ENCODE results near the gene BAIAP3.
"Not testable (repeated sequence)": the region's sequence is repeated elsewhere in the genome, so short reads cannot be mapped to it uniquely, and the experiment has no call there.

The BAIAP3 gene

GRCh38 chr16:1333149-1333812 is at the start of gene BAIAP3:
Gene BAIAP3, plus strand, starts transcription at chr16:1333645. Its CDS starts 4,905 bp downstream, at chr16:1338550.
- peak in 1 of 2 donors; percentile 27 for DNase-seq (ENCODE audit: low read depth in 2 of 2)

DNA sequence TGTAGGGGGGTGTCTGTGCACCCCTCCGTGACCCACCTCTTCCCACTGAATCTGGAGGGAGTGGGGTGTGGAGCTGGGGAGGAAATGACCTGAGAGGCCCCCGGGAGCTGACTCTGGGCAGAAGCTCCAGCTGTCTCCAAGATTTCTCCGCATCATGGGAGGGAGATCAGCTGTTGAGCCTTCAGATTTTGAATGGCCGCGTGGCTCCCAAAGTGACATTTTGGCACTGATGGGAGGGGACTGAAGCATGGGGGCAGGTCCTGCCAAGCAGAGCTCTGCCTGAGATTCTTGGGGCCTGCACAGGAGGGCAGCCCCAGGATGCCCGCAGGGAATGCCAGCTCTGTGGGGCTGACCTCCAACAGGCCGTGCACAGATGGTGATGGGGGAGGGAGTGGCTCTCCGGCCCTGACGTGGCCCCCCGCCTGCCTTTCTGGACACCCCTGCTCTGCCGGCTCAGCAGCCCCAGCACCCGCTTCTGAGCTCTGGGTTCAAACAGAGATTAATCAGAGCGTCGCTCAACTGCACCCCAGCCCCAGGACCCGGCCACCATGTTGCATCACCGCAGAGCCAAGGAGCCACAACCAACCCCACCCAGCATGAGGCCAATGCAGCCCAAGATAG is 49.3 kb upstream of the BAIAP3 start:
- no peak for DNase-seq (ENCODE audit: low read depth in 2 of 2)

- no peak for DNase-seq (ENCODE audit: low read depth in 2 of 2)
Measured at GRCh38 chr16:1285669-1286512, 47.6 kb upstream of the BAIAP3 start.

DNA sequence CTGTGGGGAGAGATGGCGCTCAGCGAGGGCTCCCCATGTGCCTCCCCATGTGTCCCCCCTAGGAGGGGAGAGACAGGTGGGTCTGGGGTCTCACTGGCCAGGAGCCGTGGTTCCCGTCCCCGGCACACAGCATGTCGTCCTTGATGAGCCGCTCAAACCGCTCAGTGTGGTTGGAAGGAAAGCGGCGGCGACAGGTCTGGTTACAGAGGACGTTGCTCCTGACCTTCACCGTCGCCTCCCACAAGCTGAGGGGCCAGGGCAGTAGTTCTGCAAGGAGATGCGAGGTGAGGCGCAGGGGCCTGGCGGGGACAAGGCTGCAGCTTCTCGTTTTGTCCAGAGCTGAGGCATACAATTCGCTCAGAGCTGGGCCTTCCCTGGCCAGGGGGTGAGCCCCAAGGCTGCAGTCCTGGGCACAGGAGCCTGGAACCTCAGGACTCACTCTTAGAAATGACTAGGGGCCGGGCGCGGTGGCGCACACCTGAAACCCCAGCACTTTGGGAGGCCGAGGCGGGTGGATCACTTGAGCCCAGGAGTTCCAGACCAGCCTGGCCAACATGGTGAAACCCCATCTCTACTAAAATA is 46.8 kb upstream of the BAIAP3 start:
- DNase-seq (ENCODE audit: low read depth in 2 of 2) = no peak

DNA sequence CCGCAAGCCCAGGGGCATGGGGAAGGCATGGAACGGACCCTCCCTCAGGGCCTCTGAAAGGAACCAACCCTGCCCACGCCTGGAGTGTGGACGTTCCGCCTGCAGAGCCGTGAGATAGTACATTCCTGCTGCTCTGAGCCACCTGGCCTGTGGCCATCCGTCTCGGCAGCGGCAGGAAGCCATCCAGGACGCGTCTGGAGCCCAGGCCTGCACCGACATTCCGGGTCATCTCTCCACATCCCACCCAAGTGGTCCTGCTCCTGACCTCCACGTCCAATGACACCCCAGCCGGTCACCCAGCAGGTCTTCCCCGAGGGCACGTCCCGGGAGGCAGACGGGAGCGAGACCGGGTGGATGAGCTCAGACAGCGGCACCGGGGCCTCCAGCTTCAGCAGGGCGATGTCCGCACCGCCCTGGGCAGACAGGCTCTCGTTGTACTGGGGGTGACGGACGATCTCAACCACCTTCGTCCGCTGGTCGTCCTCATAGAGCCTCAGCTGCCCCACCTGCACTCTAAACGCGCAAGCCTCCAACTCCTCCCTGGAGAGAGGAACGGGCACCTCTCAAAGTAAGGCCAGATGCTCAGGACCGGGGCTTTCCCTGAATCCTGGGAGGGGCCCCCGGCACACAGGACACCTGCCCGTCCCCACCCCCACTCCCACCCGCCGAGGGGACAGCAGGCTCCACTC is 45.3 kb upstream of the BAIAP3 start:
- DNase-seq (ENCODE audit: low read depth in 2 of 2) = no peak

DNA sequence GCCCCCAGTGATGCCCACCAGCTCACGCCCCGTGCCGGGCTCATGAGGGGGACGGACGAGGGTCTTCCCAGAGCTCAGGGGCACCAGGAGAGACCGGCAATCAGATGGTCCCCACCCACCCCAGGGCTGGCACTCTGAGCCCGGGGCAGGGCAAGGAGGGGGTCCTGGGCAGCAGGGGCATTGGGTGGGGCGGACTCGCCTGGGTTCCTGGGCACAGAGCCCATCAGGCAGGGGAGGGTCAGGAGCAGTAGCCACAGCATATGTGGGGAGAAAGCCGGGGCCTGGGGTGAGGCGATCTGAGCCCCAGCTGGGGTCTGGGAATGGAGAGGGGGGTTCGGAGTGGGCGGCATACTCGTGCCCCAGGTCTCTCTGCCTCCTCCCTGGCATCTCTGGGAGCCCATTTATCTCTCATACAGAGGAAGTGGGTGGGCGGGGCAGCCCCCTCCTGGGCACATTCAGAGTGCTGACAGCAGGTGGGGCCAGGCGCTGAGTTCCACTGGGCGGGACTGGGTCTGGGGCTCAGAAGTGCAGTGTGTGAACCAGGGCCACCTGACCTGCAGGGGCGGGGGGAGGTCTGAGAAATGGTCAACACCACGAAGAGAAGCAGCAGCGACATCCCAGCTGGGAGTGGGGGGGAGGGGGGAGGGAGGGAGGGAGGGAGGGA is 44.5 kb upstream of the BAIAP3 start:
- DNase-seq (ENCODE audit: low read depth in 2 of 2) = no peak

- no peak for DNase-seq (ENCODE audit: low read depth in 2 of 2)
Measured at GRCh38 chr16:1289477-1289866, 44.0 kb upstream of the BAIAP3 start.

- no peak for DNase-seq (ENCODE audit: low read depth in 2 of 2)
Measured at GRCh38 chr16:1290063-1290501, 43.4 kb upstream of the BAIAP3 start.

- no peak for DNase-seq (ENCODE audit: low read depth in 2 of 2)
Measured at GRCh38 chr16:1290860-1291575, 42.4 kb upstream of the BAIAP3 start.

DNA sequence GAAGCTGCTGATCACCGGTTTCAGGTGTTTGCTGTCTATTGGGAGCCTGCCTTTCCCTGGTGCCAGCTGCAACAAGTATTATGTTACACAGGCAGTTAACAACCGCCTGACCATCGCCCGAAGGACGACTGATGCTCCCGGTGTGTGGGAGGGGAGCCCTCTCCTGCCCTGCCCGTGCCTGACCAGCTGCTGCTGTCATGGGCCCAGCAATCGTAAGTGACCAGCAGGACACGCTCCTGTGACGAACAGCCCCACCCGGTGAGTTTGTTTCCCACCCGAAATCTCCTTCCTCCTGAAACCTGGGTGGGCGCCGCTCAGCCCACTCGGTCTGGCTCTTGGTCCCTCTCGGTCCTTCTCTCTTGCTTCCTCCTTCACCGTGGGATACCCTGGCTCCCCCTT is 41.9 kb upstream of the BAIAP3 start:
- DNase-seq (ENCODE audit: low read depth in 2 of 2) = no peak

DNA sequence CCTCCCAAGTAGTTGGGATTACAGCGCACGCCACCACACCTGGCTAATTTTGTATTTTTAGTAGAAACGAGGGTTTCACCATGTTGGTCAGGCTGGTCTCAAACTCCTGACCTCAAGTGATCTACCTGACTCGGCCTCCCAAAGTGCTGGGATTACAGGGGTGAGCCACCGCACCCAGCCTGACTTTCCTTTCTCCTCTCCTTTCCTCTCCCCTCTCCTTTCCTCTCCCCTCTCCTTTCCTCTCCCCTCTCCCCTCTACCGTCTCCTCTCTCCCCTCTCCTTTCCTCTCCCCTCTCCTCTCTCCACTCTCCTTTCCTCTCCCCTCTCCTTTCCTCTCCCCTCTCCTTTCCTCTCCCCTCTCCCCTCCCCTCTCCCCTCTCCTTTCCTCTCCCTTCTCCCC is 41.2 kb upstream of the BAIAP3 start:
- DNase-seq (ENCODE audit: low read depth in 2 of 2) = not testable (repeated sequence)

GRCh38 chr16:1292808-1293207 is 40.6 kb upstream of the BAIAP3 start:
- not testable (repeated sequence) for DNase-seq (ENCODE audit: low read depth in 2 of 2)

- no peak for DNase-seq (ENCODE audit: low read depth in 2 of 2)
Measured at GRCh38 chr16:1293921-1294656, 39.4 kb upstream of the BAIAP3 start.

- DNase-seq (ENCODE audit: low read depth in 2 of 2) = no peak
Measured at GRCh38 chr16:1295465-1295864, 38.0 kb upstream of the BAIAP3 start.

GRCh38 chr16:1296688-1297017 is 36.8 kb upstream of the BAIAP3 start:
- not testable (repeated sequence) for DNase-seq (ENCODE audit: low read depth in 2 of 2)

GRCh38 chr16:1297018-1297696 is 36.3 kb upstream of the BAIAP3 start:
- peak in 1 of 2 donors; percentile 41 for DNase-seq (ENCODE audit: low read depth in 2 of 2)

DNA sequence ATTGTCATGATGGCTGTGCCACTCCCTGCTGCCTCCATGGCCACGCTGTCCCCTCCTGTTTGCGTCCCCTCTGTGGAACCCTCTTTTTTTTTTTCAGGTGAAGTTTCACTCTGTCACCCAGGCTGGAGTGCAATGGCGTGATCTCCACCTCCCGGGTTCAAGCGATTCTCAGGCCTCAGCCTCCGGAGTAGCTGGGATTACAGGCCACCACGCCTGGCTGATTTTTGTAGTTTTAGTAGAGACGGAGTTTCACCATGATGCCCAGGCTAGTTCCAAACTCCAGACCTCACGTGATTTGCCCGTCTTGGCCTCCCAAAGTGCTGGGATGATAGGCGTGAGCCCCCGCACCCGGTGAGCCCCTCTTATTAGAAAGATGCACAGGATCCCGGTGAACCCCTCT is 35.0 kb upstream of the BAIAP3 start:
- DNase-seq (ENCODE audit: low read depth in 2 of 2) = no peak

DNA sequence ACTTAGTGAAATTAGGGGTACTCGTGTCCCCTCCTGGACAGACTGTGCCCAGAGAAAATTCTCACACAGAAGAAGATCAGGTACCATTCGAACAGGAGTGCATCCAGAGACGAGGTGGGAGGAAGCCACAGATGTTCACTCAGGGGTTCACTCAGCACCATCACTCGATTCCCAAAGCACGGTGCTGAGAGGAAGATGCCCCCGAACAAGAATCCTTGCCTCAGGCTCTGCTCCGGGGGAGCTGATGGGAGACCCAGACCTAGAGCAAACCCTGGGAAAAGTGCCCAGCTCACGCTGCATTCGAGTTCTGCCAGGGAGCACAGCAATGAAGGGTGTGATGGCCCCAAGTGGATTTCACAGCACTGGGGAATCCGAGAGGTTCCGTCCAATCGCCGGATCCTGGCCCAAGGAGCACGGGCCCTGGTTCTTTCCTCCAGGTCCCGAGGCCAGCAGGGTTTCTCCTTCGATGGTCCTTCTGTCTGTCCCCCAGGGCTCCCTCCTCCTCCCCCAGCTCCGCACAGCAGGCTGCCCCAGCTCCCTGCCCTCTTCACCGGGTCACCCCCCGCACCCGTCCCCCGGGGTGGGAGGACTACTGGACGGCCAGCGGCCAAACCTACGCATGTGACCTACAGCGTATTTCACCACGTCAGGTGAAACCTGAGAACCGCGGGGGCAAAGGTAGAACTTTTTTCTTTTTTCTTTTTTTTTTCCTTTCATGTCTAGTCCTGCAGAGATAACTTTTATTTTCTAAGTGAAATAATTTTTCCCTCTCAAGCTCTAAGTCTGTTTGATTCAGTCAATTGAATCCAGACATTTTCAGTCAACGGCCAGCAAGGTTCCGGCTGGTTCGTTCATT is 34.2 kb upstream of the BAIAP3 start:
- no peak for DNase-seq (ENCODE audit: low read depth in 2 of 2)

DNA sequence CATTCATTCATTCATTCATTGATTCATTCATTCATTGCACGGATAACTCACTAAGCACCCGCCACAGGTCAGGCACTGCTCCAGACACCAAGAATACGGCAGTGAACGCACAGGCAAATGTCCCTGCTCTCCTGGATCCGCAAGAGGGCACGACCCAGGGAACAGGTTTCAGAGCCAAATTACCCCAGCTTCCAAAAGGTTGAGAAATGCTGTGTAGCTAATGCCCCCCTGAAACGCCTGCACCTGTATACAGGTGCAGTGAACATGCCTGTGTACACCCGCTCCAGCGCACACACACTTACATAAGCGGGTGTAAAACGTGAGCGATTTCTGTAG is 33.6 kb upstream of the BAIAP3 start:
- DNase-seq (ENCODE audit: low read depth in 2 of 2) = no peak
